NCI-H524 treated with DMSO at 0.1 percent for 48 hours (cell line): Measurements from ENCODE around the gene ANKFY1.

Experiments used
- DNase-seq: peaks from one replicate; lab custom pipeline; 2025; lab: John Stamatoyannopoulos, UW

ANKFY1 gene

DNA sequence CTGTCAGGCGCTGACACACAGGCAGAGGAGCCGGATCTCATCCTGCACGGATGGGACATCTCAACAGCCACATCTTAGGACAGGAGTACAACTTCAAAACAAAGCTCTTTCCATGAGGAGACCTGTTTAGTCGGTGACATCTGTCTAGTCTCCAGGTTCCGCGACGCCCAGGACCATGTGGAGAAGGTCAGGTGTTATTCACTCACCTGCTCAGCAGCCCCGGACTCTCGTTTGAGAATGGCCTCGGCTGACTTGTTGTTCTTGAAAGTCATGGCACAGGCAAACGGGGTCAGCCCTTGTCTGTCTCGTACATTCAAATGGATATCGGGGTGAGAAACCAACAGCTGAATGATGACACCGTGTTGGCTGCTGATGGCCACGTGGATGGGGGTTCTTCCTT lies 85.1 kb downstream of the ANKFY1 start:
- no peak for DNase-seq

DNA sequence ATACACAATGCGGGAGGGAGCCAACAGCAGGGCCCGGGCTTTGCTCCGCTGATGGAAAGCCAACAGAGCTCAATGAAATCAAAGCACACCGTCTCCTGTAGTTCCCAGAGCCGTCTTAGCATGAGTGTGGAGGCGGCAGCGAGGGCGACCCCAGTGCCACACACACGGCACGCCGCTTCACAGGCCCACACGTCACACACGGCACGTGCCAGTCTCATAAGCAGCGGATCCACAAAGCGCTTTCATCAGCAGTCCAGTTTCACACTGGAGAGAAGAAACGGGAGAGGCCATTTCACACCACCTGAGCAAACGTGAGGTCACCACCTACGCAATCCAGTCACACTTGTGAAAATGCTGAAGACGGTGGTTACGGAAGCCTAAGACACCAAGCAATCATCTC lies 86.0 kb downstream of the ANKFY1 start:
- DNase-seq = no peak

DNA sequence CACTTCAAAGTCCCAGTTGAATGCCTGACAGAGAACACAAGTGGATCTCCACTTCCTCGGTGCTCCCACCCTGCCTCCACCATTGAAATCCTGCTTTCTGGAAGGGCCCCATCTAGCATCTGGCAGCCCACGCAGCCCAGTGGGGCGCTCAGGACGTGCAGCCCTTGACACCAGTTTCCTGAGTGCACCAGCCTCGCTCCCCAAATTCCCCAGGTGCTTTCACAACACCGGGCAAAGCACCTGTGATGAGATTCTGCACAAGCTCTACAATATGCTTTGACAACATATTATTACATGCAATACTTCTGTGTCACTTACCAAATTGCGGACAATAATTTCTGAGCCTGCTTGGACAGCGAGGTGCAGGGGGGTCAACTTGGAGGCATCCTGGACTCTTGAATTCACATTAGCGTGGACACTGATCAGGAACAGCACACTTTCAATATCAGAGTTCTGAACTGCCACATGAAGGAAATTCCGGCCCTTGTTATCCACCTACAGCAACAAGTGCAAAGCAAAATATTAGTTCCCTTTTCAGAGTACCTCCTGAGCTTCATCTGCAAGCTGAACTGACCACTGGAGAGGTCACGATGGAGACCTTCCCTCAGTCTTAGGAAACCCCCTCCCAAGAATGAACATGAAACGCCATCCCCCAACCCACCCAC lies 86.8 kb downstream of the ANKFY1 start:
- DNase-seq = no peak

DNA sequence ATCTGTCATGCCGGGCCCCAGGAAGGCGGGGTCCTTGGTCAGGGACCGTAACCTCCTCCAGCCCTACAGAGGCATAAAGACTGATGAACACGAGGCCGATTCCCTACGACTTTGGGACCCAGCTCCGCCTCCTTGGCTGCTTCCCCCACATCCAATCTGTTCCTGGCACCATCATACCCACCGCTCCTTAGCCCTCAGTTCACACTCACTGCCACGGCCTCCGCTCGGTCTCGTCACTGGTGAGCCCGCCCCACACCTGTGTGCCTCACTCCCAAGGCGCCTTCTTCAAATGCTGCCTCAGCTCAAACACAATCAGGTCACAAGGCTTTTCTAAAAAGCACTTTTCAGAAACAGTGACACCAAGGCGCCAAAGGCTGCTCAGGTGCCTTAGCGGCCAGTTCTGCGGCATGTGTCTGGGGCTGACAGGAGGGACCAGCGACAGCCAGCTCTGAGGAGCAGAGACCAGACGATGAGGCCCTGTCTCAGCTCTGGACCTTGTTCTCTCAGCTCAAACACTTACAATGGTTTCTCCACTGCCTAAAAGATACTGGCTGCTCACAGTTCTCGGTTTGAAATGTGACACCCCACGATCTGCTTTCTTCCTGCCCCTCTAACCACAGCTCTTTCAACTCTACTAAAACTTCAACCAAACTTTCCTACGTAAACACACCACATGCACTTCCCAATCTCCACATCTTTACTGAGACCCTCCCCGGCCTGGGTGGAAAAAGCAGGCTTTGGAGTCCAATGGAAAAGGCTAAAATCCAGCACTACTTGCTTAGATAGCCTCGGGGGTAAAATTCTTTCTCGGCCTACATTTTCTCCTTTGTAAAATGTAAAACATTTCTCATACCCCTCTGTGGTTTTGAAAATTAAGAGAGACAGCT lies 87.6 kb downstream of the ANKFY1 start:
- DNase-seq = no peak

DNA sequence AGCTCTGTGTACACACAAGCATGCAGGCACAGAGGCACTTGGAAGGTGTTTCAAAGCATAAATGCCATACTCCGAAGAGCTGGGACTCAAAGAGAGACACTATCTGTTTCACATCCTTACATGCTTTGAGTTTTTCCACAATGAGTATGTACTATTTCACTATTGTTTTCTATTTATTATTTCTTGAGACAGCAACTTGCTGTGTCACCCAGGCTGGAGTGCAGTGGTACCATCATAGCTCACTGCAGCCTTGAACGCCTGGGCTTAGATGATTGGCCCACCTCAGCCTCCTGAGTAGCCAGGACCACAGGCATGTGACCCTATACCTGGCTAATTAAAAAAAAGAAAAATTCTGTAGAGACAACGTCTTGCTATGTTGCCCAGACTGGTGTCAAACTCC lies 89.2 kb downstream of the ANKFY1 start:
- no peak for DNase-seq

DNA sequence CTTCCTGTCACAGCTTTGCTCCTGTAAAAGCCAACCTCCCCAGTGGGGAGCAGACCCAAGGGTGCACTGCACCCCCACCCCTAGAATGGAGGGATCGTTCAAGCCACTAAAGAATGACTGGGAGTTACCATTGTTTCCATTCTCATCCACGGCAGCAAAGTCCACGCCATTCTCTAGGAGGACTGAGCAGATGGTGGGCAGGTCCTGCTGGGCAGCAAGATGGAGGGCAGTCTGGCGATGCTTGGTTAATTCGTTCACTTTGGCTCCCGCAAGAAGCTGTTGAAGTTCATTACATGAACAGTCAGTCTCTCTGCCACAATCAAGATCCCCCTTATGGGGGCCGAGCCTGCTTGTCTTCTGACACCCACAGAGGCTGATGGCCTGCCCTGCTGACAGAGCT lies 90.0 kb downstream of the ANKFY1 start:
- no peak for DNase-seq

DNA sequence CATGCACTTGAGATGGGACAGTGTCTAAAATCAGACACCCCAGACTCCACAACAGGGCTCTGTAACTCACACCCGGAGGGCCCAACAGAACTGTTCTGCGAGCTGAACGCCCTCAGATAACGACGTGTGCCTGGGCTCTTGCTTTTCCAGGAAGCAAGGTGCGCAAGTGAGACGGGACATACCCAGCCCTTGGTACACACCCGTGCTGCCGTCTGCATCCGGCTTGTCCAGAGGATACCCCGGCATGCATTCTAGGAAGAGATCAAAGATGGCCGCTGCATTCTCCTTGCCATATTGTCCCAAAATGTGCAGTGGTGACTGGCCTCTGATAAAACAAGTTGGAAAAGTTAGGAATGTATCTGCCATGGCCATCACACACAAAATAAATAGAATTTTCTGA lies 91.4 kb downstream of the ANKFY1 start:
- DNase-seq = no peak

DNA sequence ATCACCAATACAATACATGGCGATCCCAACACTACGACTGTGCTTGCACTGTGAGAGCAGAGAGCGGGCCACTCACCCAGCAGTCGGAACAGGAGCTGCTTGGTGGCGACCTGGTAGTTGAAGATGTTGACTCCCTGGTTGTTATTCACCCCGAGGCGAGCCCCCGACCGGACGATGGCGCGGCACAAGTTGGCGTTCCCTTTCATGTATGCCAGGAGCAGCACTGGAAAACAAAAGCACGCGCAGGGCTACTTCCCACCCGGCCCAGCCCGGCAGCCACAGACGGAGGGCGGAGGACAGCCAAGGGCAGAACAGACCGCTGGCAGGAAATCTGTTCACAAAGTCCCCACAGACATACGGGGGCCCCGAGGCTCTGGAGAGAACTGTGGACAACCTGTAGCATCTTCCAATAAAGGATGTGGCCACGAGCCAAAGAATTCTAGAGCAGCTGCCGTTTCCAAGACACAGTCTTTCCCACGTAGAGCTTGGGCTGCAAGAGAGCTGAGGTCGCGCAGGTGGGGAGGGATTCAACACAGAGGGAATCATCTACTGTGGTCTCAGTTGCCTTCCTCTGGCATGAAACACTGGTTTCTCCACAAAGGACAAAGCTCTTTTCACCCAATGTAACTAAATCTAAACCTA lies 93.0 kb downstream of the ANKFY1 start:
- no peak for DNase-seq

DNA sequence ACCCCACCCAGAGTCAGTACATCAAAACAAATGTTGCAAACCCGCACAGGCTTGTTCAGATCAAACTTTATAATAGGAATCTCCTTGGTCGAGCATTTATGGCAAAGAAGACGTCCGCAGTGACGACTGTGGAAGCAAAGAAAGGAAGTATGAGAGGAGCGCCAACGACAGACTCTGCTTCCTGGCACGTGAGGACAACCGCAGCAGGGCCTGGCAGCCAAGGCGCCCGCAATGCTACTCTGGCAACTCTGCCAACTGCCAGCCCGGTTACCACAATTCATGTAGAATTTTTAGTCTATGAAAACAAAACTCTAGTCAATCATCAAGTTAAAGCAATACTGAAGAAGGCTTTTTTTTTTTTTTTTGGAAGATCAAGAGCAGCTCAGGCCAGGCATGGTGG lies 96.0 kb downstream of the ANKFY1 start:
- DNase-seq = no peak

DNA sequence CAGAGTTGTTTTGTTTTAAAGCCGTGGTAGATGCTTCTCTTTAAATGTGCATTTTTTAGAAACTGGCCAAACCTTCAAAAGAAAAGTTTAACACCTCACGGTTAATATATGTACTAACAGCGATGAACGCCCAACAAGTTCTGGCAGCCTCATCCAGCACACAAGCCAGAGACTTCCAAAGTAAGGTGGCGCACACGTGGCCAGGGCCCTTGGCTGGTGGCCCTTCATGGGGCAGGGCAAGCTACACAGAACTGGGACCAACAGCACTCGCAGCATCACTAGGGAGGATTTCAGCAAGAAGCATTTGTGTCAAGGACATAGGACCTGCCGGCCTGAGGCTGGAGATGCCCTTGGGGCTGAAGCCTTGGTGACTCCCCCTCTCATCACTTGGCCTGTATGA lies 97.4 kb downstream of the ANKFY1 start:
- no peak for DNase-seq

DNA sequence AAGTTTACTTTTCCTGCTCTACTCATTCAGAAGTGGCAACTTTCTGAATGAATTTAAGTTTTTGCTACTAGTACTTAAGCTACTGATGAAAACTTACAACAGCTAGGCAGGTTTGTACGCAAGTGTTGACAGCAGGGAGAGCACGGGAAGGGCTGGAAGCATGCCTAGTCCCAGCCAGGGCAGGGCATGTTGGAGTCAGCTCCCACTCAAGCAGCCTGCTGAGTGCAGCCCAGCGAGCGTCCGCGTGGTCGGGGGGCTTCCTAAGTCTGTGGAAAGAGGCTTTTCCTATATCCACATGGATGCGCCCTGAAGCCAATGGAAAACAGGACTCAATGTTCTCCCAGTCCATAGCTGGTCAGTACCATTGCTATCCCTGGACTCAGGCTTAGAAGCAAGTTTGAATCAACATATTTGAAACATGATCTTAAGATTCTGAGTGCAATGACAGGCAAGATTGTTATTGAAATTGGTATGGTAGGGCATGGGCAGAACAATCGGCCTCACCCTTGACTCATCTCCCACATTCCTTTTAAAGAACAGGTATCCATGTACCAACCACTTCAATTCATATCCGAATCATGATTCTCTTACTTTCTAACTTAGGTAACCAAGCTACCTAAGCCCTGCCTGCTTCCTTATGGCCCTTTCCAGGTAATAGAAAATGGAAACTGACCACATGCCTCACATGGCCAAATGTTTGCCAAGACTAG lies 98.3 kb downstream of the ANKFY1 start:
- no peak for DNase-seq

DNA sequence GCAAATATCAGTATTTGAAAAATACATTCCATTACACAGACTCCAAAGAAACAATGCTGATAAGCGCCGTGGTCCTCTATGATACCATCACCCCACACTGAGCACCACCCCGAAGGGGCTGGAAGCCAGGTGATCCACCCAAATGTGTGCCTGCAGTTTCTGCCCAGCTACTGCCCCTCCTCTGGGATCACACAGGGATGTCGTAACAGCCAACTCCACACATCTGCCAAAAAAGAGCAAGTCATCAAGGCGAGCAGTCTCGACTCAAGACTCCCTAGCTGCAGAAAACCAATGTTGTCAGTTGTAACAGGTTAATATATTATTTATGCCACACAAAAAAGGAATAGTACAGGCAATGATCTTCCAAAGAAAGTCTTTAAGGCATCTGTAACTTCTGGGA lies 99.8 kb downstream of the ANKFY1 start:
- no peak for DNase-seq

DNA sequence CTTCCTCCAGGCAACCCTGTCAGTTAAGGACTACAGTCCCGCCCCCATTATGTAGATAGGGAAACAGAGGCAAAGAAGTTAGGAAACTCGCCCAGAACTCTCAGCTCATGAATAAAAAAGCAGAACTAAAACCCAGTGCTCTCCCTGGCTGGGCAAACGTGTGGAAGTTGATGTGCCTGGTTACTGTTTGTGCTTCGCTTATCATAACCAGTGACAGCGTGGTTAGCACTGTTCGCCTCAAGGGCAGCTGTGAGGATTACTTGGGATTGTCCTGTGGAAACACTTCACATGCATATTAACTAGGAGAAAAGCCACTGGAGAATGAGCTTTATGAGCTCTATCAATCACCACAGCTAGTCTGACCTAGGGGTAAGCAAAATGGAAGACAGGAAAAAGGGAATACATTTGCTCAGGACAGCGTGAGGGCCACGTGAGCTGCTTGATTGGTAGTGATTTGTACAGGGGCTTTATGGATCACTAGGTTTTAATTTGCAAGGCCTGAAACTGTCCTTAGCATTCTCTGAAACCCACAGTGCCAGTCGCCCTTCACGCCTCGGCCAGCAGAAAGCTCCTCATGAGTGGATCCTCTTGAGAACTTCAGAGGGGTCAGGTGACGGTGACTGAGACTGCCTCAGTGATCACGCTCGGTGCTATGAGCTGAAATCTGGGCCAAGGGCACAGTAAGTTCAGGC lies 100.9 kb downstream of the ANKFY1 start:
- no peak for DNase-seq

DNA sequence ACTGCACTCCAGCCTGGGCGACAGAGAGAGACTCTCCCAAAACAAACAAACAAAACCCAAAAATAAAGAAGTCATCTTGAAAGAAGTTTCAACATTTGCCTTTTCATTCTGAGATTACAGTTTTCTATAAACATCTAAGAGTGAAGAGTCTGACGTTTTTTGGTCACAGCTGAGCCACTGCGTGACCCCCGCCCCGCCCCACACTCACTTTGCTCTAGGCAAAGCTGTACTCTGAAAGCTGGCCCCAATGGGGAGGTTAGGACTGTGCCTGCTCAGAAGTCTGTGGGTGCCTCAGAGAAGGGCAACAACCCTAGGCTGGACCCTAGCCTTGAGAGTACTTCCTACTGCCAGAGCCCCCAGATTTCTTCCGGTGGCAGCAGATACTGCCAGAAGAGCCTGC lies 101.5 kb downstream of the ANKFY1 start:
- no peak for DNase-seq

DNA sequence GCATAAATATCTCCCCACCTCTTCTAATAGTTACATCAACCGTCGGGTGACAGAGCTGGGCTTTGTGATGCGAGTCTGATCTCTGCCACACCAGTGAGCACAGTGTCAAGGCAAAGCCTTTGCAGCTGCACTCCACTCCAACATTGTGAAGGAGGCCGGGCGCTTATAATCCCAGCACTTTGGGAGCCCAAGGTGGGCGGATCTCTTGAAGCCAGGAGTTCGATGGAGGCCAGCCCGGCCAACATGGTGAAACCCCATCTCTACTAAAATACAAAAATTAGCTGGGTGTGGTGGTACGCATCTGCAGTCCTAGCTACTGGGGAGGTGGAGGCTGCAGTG lies 101.8 kb downstream of the ANKFY1 start:
- no peak for DNase-seq

DNA sequence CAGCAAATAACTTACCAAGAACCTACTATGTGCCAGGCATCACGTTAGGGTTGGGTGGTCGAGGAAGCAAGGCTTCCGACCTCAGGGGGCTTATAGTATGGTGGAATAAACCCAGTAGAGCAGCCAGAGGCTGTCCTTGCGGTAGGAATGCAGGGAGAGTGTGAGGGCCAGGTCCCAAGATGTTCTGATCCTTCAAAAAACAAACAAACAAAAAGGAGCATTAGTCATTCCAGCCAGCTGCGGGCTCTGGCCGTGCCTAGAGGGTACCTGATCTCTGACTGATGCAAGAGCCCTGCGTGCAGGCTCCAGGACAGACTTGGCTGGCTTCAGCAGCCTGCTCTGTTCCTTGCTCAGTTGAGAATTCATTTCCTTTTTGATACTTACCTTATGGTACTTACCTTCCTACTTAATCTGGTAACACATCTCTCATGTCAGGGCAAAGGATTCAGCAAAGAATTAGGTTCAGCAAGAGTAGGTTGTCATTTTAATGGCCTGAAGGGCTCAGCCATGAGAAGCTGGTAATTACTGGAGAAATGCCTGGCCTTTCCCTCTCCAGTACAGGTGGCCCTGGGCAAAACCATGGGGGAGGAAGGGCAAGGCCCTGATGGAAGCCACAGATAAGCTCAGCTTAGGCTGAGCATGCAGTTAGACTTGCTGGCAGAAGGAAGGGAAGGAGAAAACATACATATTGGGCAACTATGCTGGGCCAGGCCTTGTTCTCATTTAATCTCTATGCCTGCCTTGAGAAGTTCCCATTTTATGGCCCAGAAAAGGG lies 102.4 kb downstream of the ANKFY1 start:
- DNase-seq = no peak

DNA sequence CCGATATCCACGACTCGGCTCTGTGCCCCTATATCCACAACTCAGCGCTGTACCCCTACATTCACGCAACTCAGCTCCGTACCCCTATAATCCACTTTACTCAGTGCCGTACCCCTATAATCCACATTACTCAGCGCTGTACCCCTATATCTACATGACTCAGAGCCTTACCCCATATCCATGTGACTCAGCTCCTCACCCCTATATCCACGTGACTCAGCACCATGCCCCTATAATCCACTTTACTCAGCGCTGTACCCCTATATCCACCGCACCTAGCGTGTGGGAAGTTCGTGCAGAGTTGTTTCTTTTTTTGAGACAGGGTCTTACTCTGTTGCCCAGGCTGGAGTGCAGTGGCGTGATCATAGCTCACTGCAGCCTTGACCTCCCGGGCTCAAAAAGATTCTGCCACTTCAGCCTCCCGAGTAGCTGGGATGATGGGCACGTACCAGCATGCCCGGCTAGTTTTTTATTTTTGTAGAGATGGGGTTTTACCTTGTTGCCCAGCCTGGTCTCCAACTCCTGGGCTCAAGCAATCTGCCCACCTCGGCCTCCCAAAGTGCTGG lies 103.4 kb downstream of the ANKFY1 start:
- no peak for DNase-seq

DNA sequence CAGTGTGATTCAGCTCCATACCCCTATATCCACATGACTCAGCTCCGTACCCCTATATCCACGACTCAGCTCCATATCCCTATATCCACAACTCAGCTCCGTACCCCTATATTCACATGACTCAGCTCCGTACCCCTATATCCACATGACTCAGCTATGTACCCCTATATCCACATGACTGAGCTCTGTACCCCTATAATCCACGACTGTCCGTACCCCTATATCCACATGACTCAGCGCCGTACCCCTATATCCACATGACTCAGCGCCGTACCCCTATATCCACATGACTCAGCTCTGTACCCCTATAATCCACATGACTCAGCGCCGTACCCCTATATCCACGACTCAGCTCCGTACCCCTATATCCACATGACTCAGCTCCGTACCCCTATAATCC lies 104.0 kb downstream of the ANKFY1 start:
- DNase-seq = no peak

DNA sequence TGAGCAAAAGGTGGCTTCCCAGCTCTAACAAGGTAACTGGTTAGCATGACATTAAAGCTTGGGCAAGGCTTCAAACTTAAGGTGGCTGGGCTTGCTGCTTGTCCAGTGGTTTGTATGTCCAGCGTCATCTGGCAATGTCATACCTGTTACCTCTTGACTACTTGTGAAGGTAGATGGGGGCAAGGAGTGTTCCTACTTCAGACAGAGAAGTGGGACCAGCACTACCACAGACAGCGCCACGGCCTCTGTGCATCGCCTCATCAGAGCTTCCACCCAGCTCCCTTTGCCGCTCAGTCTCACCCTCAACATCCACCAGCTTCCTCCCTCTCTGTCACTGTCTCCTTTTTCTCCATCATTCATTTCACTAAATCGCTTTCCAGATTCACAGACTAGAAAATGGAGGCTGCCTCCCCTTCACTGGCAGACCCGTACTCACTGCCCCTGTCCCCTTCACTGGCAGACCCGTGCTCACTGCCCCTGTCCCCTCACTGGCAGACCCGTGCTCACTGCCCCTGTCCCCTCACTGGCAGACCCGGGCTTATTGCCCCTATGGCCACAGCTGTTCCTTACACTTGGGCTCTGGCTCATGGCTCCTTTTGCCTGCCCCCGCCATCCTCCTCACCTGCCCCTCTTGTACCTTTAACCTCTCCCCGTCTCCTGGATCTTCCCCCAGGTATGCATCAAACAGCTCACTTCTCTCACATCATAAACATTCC lies 106.0 kb downstream of the ANKFY1 start:
- no peak for DNase-seq

DNA sequence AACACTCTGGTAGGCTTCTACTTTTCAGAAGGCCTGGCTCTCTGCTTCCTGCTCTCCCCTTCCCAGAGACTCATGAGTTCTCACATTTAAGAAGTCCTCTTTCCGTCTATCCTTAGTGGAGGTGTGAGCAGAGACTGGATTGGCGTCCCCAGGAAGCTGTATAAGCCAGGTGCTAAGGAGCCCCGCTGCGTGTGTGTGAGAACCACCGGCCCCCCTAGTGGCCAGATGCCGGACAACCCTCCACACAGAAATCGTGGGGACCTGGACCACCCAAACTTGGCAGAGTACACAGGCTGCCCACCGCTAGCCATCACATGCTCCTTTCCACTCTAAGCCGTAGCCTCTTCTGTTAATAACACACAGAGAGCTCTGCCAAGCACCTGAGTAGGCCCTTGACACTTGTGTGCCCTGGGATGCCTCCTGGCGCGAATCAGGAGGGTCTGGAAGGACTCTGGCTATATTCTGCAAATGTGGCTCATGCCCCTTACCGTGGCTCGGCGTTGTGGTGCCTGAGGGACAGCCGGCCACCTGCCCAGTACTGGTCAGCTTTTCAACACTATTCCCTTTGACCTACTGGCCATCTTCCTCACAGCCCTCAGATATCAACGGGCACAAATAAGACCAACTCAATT lies 106.9 kb downstream of the ANKFY1 start:
- no peak for DNase-seq
